HEK293 (cell line): Measurements from ENCODE around the gene MED28.
"Not testable (repeated sequence)": the region's sequence is repeated elsewhere in the genome, so short reads cannot be mapped to it uniquely, and the experiment has no call there.

Experiments used
- CTCF ChIA-PET: fragments of 350-600 bp; formaldehyde crosslinking; extraction: SDS; loops from one replicate; lab custom pipeline; 2021; ENCODE audit warnings: antibody characterized with exemption; lab: Yijun Ruan, JAX
- POLR2A ChIA-PET: fragments of 300-600 bp; formaldehyde crosslinking; extraction: SDS; loops from one replicate; lab custom pipeline; 2020; ENCODE audit warnings: antibody characterized with exemption, inconsistent platforms; lab: Yijun Ruan, JAX
- H3K27ac ChIP-seq: fragments of 200-500 bp; sonication (Bioruptor generic); 2 replicates; pipeline ENCODE4 v1.5.1; 2014; ENCODE audit warnings: low read depth, low read length, control low read depth, inconsistent platforms; ENCODE audit errors: extremely low read depth
- H3K36me3 ChIP-seq, 2 experiments: fragments of 200-500 bp in 1 of 2; sonication (Bioruptor generic) in 1 of 2; 1 replicate in 1 of 2; 2 replicates in 1 of 2; pipeline ENCODE4 v1.5.1; 2014 to 2017; ENCODE audit warnings: inconsistent platforms in 2 of 2, low read length in 2 of 2; ENCODE audit not compliant: control insufficient read depth in 2 of 2, insufficient read depth in 1 of 2
- H3K4me1 ChIP-seq: fragments of 200-500 bp; sonication (Bioruptor generic); 2 replicates; pipeline ENCODE4 v1.5.1; 2014; ENCODE audit warnings: mild to moderate bottlenecking, low read length, inconsistent platforms; ENCODE audit not compliant: control insufficient read depth, insufficient read depth
- H3K4me3 ChIP-seq: 2 replicates; pipeline ENCODE4 v1.5.1; 2011; ENCODE audit warnings: low read depth, mild to moderate bottlenecking, control low read depth, low read length, moderate library complexity
- H3K9me3 ChIP-seq: fragments of 200-500 bp; sonication (Bioruptor generic); 2 replicates; pipeline ENCODE4 v1.5.1; 2014; ENCODE audit warnings: low read depth, low read length, inconsistent platforms; ENCODE audit not compliant: control insufficient read depth, insufficient read depth
- KLF7 ChIP-seq: fragments of 450-650 bp; formaldehyde crosslinking; IDR thresholded peaks from 2 replicates; pipeline ENCODE4 v1.5.1; 2016; ENCODE audit warnings: missing biosample characterization, missing genetic modification characterization, borderline replicate concordance
- MEIS1 ChIP-seq: sonication (generic); formaldehyde crosslinking; IDR thresholded peaks from 2 replicates; pipeline ENCODE4 v1.8.1; 2022; ENCODE audit warnings: missing genetic modification reagents, mild to moderate bottlenecking, borderline replicate concordance
- PRDM4 ChIP-seq: fragments of 450-650 bp; formaldehyde crosslinking; IDR thresholded peaks from 2 replicates; pipeline ENCODE4 v1.5.1; 2017; ENCODE audit warnings: missing biosample characterization, missing genetic modification characterization
- SCRT2 ChIP-seq: fragments of 450-650 bp; formaldehyde crosslinking; IDR thresholded peaks from 2 replicates; pipeline ENCODE4 v1.5.1; 2016; ENCODE audit warnings: missing biosample characterization, missing genetic modification characterization
- SETDB1 ChIP-seq: IDR thresholded peaks from one replicate; pipeline ENCODE4 v1.6.1; 2017; ENCODE audit warnings: mild to moderate bottlenecking, low read length, moderate library complexity, mixed read lengths; ENCODE audit not compliant: insufficient read length
- ZIC2 ChIP-seq: fragments of 450-650 bp; formaldehyde crosslinking; IDR thresholded peaks from 2 replicates; pipeline ENCODE4 v1.5.1; 2016; ENCODE audit warnings: missing biosample characterization, missing genetic modification characterization
- ZNF138 ChIP-seq: fragments of 450-650 bp; formaldehyde crosslinking; IDR thresholded peaks from 2 replicates; pipeline ENCODE4 v1.5.1; 2016; ENCODE audit warnings: missing biosample characterization, missing genetic modification characterization, borderline replicate concordance
- ZNF239 ChIP-seq: fragments of 450-650 bp; formaldehyde crosslinking; IDR thresholded peaks from 2 replicates; pipeline ENCODE4 v1.5.1; 2016; ENCODE audit warnings: missing biosample characterization, missing genetic modification characterization
- ZNF274 ChIP-seq, 2 experiments: fragments of 200-500 bp in 1 of 2; fragments of 450-650 bp in 1 of 2; sonication (Bioruptor generic) in 1 of 2; formaldehyde crosslinking in 1 of 2; IDR thresholded peaks; 2 replicates each; pipeline versions ENCODE4 v1.5.1 to v1.6.1; 2014 to 2016; ENCODE audit warnings: borderline replicate concordance in 1 of 2, inconsistent platforms in 1 of 2, low read length in 1 of 2, missing biosample characterization in 1 of 2, missing genetic modification characterization in 1 of 2
- ZNF394 ChIP-seq: fragments of 450-650 bp; formaldehyde crosslinking; IDR thresholded peaks from 2 replicates; pipeline ENCODE4 v1.5.1; 2016; ENCODE audit warnings: missing biosample characterization, missing genetic modification characterization, mild to moderate bottlenecking, moderate library complexity, borderline replicate concordance
- ZNF404 ChIP-seq: fragments of 450-650 bp; formaldehyde crosslinking; IDR thresholded peaks from 2 replicates; pipeline ENCODE4 v1.5.1; 2017; ENCODE audit warnings: missing biosample characterization, missing genetic modification characterization
- ZNF530 ChIP-seq: fragments of 450-650 bp; formaldehyde crosslinking; IDR thresholded peaks from 2 replicates; pipeline ENCODE4 v1.5.1; 2016; ENCODE audit warnings: low read depth, missing biosample characterization, missing genetic modification characterization
- ZNF560 ChIP-seq: fragments of 450-650 bp; formaldehyde crosslinking; IDR thresholded peaks from 2 replicates; pipeline ENCODE4 v1.5.1; 2017; ENCODE audit warnings: missing biosample characterization, missing genetic modification characterization, borderline replicate concordance
- ZNF664 ChIP-seq: fragments of 450-650 bp; formaldehyde crosslinking; IDR thresholded peaks from 2 replicates; pipeline ENCODE4 v1.5.1; 2016; ENCODE audit warnings: missing biosample characterization, missing genetic modification characterization
- TF ChIP-seq, protein P1 (sequence below): fragments of 450-650 bp; formaldehyde crosslinking; IDR thresholded peaks from 2 replicates; pipeline ENCODE4 v1.5.1; 2016; ENCODE audit warnings: missing biosample characterization, missing genetic modification characterization

The MED28 gene

DNA sequence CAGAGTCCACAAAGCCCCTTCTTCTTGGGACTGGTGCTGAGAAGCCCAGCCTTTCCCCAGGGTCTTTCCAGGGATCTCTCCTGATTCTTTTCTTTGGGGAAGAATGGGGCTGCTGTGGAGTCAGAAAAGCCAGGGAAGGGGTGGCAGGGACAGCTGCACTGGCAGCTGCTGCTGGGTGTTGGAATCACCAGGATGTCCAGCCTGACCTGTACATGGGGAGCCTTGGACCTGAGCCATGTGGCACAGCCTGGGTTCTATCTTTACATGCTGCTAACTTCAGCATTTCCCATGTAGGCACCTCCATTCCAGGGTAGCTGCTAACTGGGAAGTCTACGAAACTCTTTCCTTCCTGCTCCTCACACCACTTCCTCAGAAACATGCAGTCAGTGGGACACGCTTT lies 36.0 kb downstream of the MED28 start:
- POLR2A ChIA-PET: no interaction called here
- TF ChIP-seq ZNF394 (tag by site-specific recombination) (no peak), ZNF239 (no peak)
- H3K27ac ChIP-seq: no peak overlapping the region
- CTCF ChIA-PET: interaction anchor here (0.5 kb wide), 1 partner anchor 178 kb away, joined by 3 read pairs; no protein-coding TSS in a partner anchor
- no peak overlapping the region for H3K4me3 ChIP-seq
- H3K36me3 ChIP-seq: no peaks in the 10 kb centered on the region
- no peaks in the 10 kb centered on the region for H3K9me3 ChIP-seq
- H3K4me1 ChIP-seq: no peaks in the 10 kb centered on the region

DNA sequence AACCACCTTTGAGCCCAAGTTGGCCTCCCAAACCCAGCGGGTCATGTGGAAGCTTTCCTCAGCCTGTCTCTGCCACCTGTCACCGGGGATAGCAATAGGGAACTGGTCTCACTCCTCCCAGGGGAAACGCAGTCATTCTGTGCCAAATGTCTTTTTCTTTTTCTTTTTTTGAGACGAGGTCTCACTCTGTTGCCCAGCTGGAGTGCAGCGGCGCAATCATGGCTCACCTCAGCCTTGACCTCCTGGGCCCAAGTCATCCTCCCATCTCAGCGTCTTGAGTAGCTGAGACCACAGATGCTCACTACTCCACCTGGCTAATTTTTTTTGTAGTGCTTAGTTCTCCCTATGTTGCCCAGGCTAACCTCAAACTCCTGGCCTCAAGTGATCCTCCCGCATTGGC lies 40.3 kb downstream of the MED28 start:
- Histone ChIP-seq H3K4me1 (no peaks in the 10 kb centered on the region), H3K9me3 (no peaks in the 10 kb centered on the region), H3K36me3 (no peaks in the 10 kb centered on the region), H3K27ac (no peak overlapping the region), H3K4me3 (no peak overlapping the region)
- POLR2A ChIA-PET: no interaction called here
- CTCF ChIA-PET: interaction anchor here (0.6 kb wide), 1 partner anchor 50 kb away, joined by 5 read pairs; no protein-coding TSS in a partner anchor
- no peak for TF ChIP-seq ZNF530 (tag by site-specific recombination)

- Histone ChIP-seq H3K9me3 (no peaks in the 10 kb centered on the region), H3K4me3 (no peak overlapping the region), H3K27ac (no peak overlapping the region), H3K36me3 (no peaks in the 10 kb centered on the region), H3K4me1 (no peaks in the 10 kb centered on the region)
- ChIA-PET CTCF (no interaction called here), POLR2A (no interaction called here)
- TF ChIP-seq SETDB1 (no peak), PRDM4 (tag by site-specific recombination) (no peak), ZNF404 (tag by site-specific recombination) (no peak), ZNF138 (tag by site-specific recombination) (no peak), MEIS1 (no peak), KLF7 (tag by site-specific recombination) (no peak), ZNF560 (tag by site-specific recombination) (no peak), ZNF664 (tag by site-specific recombination) (no peak)
- TF ChIP-seq, protein P1, sequence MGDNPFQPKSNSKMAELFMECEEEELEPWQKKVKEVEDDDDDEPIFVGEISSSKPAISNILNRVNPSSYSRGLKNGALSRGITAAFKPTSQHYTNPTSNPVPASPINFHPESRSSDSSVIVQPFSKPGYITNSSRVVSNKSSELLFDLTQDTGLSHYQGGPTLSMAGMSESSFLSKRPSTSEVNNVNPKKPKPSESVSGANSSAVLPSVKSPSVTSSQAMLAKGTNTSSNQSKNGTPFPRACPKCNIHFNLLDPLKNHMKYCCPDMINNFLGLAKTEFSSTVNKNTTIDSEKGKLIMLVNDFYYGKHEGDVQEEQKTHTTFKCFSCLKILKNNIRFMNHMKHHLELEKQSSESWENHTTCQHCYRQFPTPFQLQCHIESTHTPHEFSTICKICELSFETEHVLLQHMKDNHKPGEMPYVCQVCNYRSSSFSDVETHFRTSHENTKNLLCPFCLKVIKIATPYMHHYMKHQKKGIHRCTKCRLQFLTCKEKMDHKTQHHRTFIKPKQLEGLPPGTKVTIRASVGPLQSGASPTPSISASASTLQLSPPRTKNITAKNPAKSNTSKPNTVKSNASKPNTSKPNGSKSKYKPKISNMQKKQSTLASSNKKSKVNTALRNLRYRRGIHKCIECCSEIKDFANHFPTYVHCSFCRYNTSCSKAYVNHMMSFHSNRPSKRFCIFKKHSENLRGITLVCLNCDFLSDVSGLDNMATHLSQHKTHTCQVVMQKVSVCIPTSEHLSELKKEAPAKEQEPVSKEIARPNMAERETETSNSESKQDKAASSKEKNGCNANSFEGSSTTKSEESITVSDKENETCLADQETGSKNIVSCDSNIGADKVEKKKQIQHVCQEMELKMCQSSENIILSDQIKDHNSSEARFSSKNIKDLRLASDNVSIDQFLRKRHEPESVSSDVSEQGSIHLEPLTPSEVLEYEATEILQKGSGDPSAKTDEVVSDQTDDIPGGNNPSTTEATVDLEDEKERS (tag by site-specific recombination): no peak
These were observed 42.6 kb downstream of the MED28 start for GRCh38 chr4:17657090-17657489.

DNA sequence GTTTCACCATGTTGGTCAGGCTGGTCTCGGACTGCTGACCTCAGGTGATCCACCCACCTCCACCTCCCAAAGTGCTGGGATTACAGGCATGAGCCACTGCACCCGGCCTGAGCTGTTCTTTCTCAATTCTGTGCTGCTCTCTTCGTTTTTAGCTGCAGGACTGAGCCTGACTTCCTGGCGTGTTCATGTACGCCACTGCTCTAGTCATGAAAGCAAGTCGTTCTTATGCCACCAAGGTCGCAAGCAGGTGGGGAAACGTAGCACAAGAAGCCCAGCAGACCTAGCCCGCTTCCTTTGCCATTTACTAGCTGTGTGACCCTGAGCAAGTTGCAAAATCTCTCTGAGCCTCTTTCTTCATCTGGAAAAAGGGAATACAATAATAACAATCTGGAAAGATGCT lies 43.4 kb downstream of the MED28 start:
- H3K9me3 ChIP-seq: no peaks in the 10 kb centered on the region
- CTCF ChIA-PET: no interaction called here
- POLR2A ChIA-PET: no interaction called here

DNA sequence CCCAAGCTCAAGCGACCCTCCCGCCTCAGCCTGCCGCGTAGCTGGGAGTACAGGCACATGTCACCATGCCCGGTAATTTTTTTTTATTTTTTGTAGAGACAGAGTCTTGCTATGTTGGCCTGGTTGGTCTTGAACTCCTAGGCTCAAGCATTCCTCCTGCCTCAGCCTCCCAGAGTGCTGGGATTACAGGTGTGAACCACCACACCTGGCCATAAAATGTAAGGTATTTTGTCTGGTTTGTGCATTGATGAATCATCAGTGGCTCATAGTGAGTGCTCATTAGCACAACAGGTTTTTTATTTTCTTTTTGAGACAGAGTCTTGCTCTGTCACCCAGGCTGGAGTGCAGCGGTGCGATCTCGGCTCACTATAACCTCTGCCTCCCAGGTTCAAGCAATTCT lies 44.8 kb downstream of the MED28 start:
- H3K4me3 ChIP-seq, POLR2A ChIA-PET, H3K4me1 ChIP-seq, H3K36me3 ChIP-seq, H3K27ac ChIP-seq, CTCF ChIA-PET, H3K9me3 ChIP-seq: not testable (repeated sequence)

More for the DNA sequence above, 43.4 kb downstream of the MED28 start:
- no peak for TF ChIP-seq SCRT2
- no peak for TF ChIP-seq ZNF274 (IDR thresholded peaks at IDR 0.05; ENCODE audit: low read length)
- TF ChIP-seq ZNF274 (tag by site-specific recombination; IDR thresholded peaks at IDR 0.05; ENCODE audit: borderline replicate concordance): no peak
- no peak for TF ChIP-seq ZIC2 (tag by site-specific recombination)
- Histone ChIP-seq H3K36me3 (no peaks in the 10 kb centered on the region), H3K27ac (no peak overlapping the region), H3K4me3 (no peak overlapping the region), H3K4me1 (no peaks in the 10 kb centered on the region)
